B cell (primary cell): ENCODE results near the gene GPR78. TPM values are rescaled to one million over a fixed set of nuclear protein-coding genes. Genes with fewer than 3 reads are reported as not detected.

Experiments used
- ATAC-seq: fragments of 200-7000 bp; cut with Tn5 transposase; one replicate; pipeline ENCODE4 v1.10.0; 2021; ENCODE audit warnings: low read depth, mild to moderate bottlenecking, moderate number of reproducible peaks, moderate library complexity
- CTCF ChIA-PET: fragments of 350-600 bp; sonication (Branson Sonifier 250); formaldehyde crosslinking; loops from one replicate; lab custom pipeline; 2021; ENCODE audit warnings: antibody characterized with exemption, inconsistent platforms; lab: Charles Lee
- POLR2A ChIA-PET: fragments of 350-600 bp; sonication (Branson Sonifier 250); formaldehyde crosslinking; loops from one replicate; lab custom pipeline; 2021; ENCODE audit warnings: antibody characterized with exemption; lab: Charles Lee
- DNase-seq: peaks from one replicate; pipeline ENCODE4 v3.0.0; 2013
- H2AFZ ChIP-seq: 2 replicates; pipeline ENCODE4 v1.6.1; 2012; ENCODE audit warnings: mild to moderate bottlenecking, low read depth, low read length; ENCODE audit not compliant: insufficient read depth, poor library complexity, severe bottlenecking
- H3K27ac ChIP-seq, 2 donors: 1 replicate in 1 of 2; 2 replicates in 1 of 2; pipeline ENCODE4 v1.5.1; 2012 to 2013; ENCODE audit warnings: low read length in 2 of 2, mild to moderate bottlenecking in 2 of 2, moderate library complexity in 1 of 2
- H3K27me3 ChIP-seq, 4 experiments: fragments of 200-600 bp in 1 of 4; sonication (generic) in 1 of 4; replicated peaks in 1 of 4; 1 replicate in 2 of 4; 2 replicates in 2 of 4; pipeline versions ENCODE4 v1.6.1 to v1.7.0; 2013 to 2016; ENCODE audit warnings: low read length in 3 of 4, mild to moderate bottlenecking in 2 of 4, mixed read lengths in 1 of 4, moderate library complexity in 1 of 4; ENCODE audit not compliant: insufficient read depth in 4 of 4, control insufficient read depth in 3 of 4; ENCODE audit errors: control extremely low read depth in 1 of 4
- H3K36me3 ChIP-seq, 2 experiments: replicated peaks in 1 of 2; 1 replicate in 1 of 2; 2 replicates in 1 of 2; pipeline versions ENCODE4 v1.6.1 to v1.7.1; 2013; ENCODE audit warnings: low read length in 1 of 2; ENCODE audit not compliant: insufficient read depth in 2 of 2, control insufficient read depth in 1 of 2; ENCODE audit errors: control extremely low read depth in 1 of 2, extremely low read depth in 1 of 2
- H3K4me1 ChIP-seq, 2 donors: fragments of 200-600 bp in 1 of 2; sonication (generic) in 1 of 2; 1 replicate in 1 of 2; 2 replicates in 1 of 2; pipeline versions ENCODE4 v1.5.1 to v1.6.1; 2013 to 2017; ENCODE audit warnings: low read length in 2 of 2; ENCODE audit not compliant: control insufficient read depth in 2 of 2, insufficient read depth in 2 of 2
- H3K4me2 ChIP-seq: replicated peaks from 2 replicates; pipeline ENCODE3; 2012; ENCODE audit warnings: mild to moderate bottlenecking, low read depth, low read length; ENCODE audit not compliant: poor library complexity, severe bottlenecking
- H3K4me3 ChIP-seq, 5 experiments: fragments of 200-600 bp in 1 of 5; sonication (generic) in 1 of 5; 1 replicate in 3 of 5; 2 replicates in 2 of 5; pipeline versions ENCODE4 v1.5.1 to v1.7.0; 2011 to 2016; ENCODE audit warnings: low read length in 4 of 5, mild to moderate bottlenecking in 4 of 5, low read depth in 2 of 5, control low read depth in 1 of 5, moderate library complexity in 1 of 5; ENCODE audit not compliant: insufficient read depth in 1 of 5; ENCODE audit errors: control extremely low read depth in 1 of 5, extremely low read depth in 1 of 5
- H3K79me2 ChIP-seq: fragments of 200-600 bp; sonication (generic); one replicate; pipeline ENCODE4 v1.6.0; 2016; ENCODE audit warnings: low read length; ENCODE audit not compliant: control insufficient read depth, insufficient read depth
- H3K9ac ChIP-seq: fragments of 200-600 bp; sonication (generic); 2 replicates; pipeline ENCODE4 v1.6.1; 2017; ENCODE audit warnings: mild to moderate bottlenecking, low read length, moderate library complexity
- H3K9me3 ChIP-seq, 3 donors: one replicate each; pipeline versions ENCODE4 v1.6.1 to v1.7.1; 2013; ENCODE audit warnings: low read length in 2 of 3; ENCODE audit not compliant: control insufficient read depth in 2 of 3, insufficient read depth in 1 of 3; ENCODE audit errors: control extremely low read depth in 1 of 3
- H4K20me1 ChIP-seq: 2 replicates; pipeline ENCODE4 v1.6.0; 2012; ENCODE audit warnings: mild to moderate bottlenecking, low read length; ENCODE audit not compliant: insufficient read depth, control insufficient read depth, poor library complexity, severe bottlenecking
- H3K27ac Mint-ChIP-seq: one replicate; pipeline ENCODE4 v1.8.0; 2021; ENCODE audit warnings: mixed read lengths
- H3K27me3 Mint-ChIP-seq: one replicate; pipeline ENCODE4 v1.8.0; 2021; ENCODE audit warnings: mixed read lengths
- H3K4me1 Mint-ChIP-seq: one replicate; pipeline ENCODE4 v1.8.0; 2021; ENCODE audit warnings: mixed read lengths
- H3K4me3 Mint-ChIP-seq: one replicate; pipeline ENCODE4 v1.8.0; 2021; ENCODE audit warnings: mixed read lengths
- H3K9me3 Mint-ChIP-seq: one replicate; pipeline ENCODE4 v1.8.0; 2022; ENCODE audit warnings: mixed read lengths; ENCODE audit not compliant: insufficient read depth
- EZH2 ChIP-seq: IDR thresholded peaks from 2 replicates; pipeline ENCODE4 v1.6.1; 2012; ENCODE audit warnings: borderline replicate concordance, low read depth, mild to moderate bottlenecking, moderate library complexity, low read length; ENCODE audit not compliant: insufficient read depth, poor library complexity, severe bottlenecking
- WGBS: methylation state at CpG from one replicate; pipeline ENCODE4 v1.1.5; 2013; ENCODE audit warnings: missing lambda C conversion rate; ENCODE audit not compliant: insufficient coverage; 5-methylcytosine and 5-hydroxymethylcytosine counted together
- intact Hi-C: fragments of 100-400 bp; cut with micrococcal nuclease; formaldehyde crosslinking; loops from one replicate; pipeline ENCODE4 v1.10.0; 2022
- polyA plus RNA-seq: library from polyadenylated mRNA; depleted of rRNA; stranded (reverse); fragments of >200 nt; gene quantifications from 2 replicates; pipeline ENCODE4 v1.2.3, GENCODE V29; 2012
- total RNA-seq, 2 donors: library from RNA; stranded (reverse); fragments of 120-200 nt in 1 of 2; gene quantifications; 1 replicate in 1 of 2; 2 replicates in 1 of 2; pipeline versions ENCODE4 v1.2.3 to v1.2.4, GENCODE V29; 2013 to 2022
- TF ChIP-seq, protein P1 (sequence below): fragments of 200-600 bp; IDR thresholded peaks from one replicate; pipeline ENCODE4 v1.8.0; 2022; ENCODE audit warnings: antibody characterized with exemption, mild to moderate bottlenecking

The GPR78 gene
- total and polyA plus RNA-seq, 2 donors (not counting 1 experiment from before 2014, with no cell fraction given) = not detected

DNA sequence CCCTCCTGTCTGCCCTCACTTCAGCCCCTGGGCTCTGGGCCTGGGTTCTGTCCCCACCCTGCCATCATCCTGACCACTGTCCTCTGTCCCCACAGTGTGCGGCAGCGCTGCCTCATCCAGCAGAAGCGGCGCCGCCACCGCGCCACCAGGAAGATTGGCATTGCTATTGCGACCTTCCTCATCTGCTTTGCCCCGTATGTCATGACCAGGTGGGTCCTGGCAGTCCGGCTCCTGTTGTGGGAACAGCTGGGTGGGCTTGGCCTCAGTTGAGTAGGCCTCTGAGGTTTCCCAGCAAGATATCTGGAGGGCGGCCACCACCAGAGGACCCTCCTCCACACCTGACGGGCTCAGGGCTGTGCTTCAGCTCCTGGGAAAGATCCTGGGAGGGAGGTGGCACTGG is 2.2 kb downstream of the GPR78 start:
- Histone ChIP-seq H4K20me1 (no peaks in the 10 kb centered on the region), H3K27me3 (peaks cover 0 to 3% (median 0%) of the 10 kb centered on the region in 4 experiments), H3K79me2 (no peaks in the 10 kb centered on the region), H3K27ac (no peak overlapping the region), H3K36me3 (no peaks in the 10 kb centered on the region), H3K4me2 (no peak overlapping the region), H3K9ac (no peak overlapping the region), H3K4me1 (no peaks in the 10 kb centered on the region), H3K4me3 (no peak overlapping the region), H2AFZ (no peak overlapping the region), H3K9me3 (peaks cover 0 to 18% (median 0%) of the 10 kb centered on the region in 3 donors)
- H3K9me3 Mint-ChIP-seq = no peaks in the 10 kb centered on the region
- TF ChIP-seq, protein P1, sequence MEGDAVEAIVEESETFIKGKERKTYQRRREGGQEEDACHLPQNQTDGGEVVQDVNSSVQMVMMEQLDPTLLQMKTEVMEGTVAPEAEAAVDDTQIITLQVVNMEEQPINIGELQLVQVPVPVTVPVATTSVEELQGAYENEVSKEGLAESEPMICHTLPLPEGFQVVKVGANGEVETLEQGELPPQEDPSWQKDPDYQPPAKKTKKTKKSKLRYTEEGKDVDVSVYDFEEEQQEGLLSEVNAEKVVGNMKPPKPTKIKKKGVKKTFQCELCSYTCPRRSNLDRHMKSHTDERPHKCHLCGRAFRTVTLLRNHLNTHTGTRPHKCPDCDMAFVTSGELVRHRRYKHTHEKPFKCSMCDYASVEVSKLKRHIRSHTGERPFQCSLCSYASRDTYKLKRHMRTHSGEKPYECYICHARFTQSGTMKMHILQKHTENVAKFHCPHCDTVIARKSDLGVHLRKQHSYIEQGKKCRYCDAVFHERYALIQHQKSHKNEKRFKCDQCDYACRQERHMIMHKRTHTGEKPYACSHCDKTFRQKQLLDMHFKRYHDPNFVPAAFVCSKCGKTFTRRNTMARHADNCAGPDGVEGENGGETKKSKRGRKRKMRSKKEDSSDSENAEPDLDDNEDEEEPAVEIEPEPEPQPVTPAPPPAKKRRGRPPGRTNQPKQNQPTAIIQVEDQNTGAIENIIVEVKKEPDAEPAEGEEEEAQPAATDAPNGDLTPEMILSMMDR = no peak
- H3K27me3 Mint-ChIP-seq = peaks cover 14% of the 10 kb centered on the region
- ChIA-PET CTCF (no interaction called here), POLR2A (no interaction called here)
- DNase-seq (no peak), ATAC-seq (no peak)
- no peak overlapping the region for H3K4me3 Mint-ChIP-seq
- no peaks in the 10 kb centered on the region for H3K4me1 Mint-ChIP-seq
- intact Hi-C loops = no loop called here
- 94% methylated on average over 11 of the region's 12 CpGs for WGBS
- no peak overlapping the region for H3K27ac Mint-ChIP-seq

DNA sequence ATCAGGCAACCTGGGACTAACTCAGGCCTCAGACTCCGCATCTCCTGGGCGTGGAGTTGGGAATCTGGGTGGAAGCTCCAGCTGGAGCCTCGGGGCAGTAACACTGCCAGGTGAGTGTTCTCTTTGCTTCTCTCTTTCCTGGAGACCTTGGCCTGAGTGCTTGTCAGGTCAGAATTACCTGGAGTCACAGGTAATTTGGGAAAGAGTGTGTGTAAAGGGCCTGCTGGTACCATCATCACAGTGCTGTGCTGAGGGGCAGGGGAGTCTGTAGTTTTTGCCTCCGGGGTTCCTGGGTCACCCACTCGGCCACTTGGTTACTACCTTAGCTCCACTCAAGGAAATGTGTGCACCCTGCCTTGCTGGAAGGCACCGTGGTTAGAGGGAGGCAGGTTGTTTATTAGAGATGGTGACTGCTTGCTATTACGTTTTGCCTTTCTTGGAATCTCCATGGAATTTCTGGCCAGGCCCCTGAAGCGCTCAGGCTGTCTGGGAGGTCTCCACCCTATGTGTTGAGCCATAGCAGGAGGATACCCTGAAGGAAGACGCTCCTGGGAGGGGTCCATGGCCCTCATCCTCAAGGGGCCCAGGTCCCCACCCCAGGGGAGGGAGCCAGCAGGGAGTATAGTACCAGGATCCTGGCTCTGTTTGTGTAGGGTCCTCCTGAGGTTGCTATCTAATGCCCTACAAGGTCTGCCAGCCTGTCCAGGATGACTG is 2.9 kb downstream of the GPR78 start:
- no peak overlapping the region for H3K27ac Mint-ChIP-seq
- no peak for TF ChIP-seq EZH2
- TF ChIP-seq, protein P1 = no peak
- ATAC-seq = no peak
- H3K9ac ChIP-seq = no peak overlapping the region
- no peaks in the 10 kb centered on the region for H4K20me1 ChIP-seq
- no peaks in the 10 kb centered on the region for H3K79me2 ChIP-seq
- no peak overlapping the region for H3K4me3 Mint-ChIP-seq
- no peaks in the 10 kb centered on the region for H3K4me1 Mint-ChIP-seq
- no peak overlapping the region for H3K27ac ChIP-seq
- H3K36me3 ChIP-seq = no peaks in the 10 kb centered on the region
- H3K4me1 ChIP-seq = no peaks in the 10 kb centered on the region
- peaks cover 0 to 3% (median 0%) of the 10 kb centered on the region in 4 experiments for H3K27me3 ChIP-seq
- peaks cover 0 to 18% (median 0%) of the 10 kb centered on the region in 3 donors for H3K9me3 ChIP-seq
- no peak for DNase-seq
- intact Hi-C loops = no loop called here
- H3K27me3 Mint-ChIP-seq = peaks cover 10% of the 10 kb centered on the region
- H3K4me2 ChIP-seq = no peak overlapping the region
- no peak overlapping the region for H2AFZ ChIP-seq
- CTCF ChIA-PET = no interaction called here
- WGBS = 69% methylated on average over 6 of the region's 9 CpGs
- H3K9me3 Mint-ChIP-seq = no peaks in the 10 kb centered on the region
- H3K4me3 ChIP-seq = no peak overlapping the region
- POLR2A ChIA-PET = no interaction called here
